LNCaP clone FGC (cell line): Measurements from ENCODE around the gene FFAR2.

Experiments used
- DNase-seq: peaks from one replicate; pipeline ENCODE4 v3.0.0-alpha.2; 2011; ENCODE audit warnings: low read depth
- H3K4me3 ChIP-seq: 2 replicates; pipeline ENCODE4 v1.5.1; 2011; ENCODE audit warnings: mild to moderate bottlenecking, low read depth, low read length, control low read depth
- TF ChIP-seq, protein P1 (sequence below): IDR thresholded peaks from 2 replicates; pipeline ENCODE4 v1.5.1; 2012; ENCODE audit warnings: mild to moderate bottlenecking; ENCODE audit not compliant: control insufficient read depth, insufficient read depth; ENCODE audit errors: extremely low read depth

Gene FFAR2

DNA sequence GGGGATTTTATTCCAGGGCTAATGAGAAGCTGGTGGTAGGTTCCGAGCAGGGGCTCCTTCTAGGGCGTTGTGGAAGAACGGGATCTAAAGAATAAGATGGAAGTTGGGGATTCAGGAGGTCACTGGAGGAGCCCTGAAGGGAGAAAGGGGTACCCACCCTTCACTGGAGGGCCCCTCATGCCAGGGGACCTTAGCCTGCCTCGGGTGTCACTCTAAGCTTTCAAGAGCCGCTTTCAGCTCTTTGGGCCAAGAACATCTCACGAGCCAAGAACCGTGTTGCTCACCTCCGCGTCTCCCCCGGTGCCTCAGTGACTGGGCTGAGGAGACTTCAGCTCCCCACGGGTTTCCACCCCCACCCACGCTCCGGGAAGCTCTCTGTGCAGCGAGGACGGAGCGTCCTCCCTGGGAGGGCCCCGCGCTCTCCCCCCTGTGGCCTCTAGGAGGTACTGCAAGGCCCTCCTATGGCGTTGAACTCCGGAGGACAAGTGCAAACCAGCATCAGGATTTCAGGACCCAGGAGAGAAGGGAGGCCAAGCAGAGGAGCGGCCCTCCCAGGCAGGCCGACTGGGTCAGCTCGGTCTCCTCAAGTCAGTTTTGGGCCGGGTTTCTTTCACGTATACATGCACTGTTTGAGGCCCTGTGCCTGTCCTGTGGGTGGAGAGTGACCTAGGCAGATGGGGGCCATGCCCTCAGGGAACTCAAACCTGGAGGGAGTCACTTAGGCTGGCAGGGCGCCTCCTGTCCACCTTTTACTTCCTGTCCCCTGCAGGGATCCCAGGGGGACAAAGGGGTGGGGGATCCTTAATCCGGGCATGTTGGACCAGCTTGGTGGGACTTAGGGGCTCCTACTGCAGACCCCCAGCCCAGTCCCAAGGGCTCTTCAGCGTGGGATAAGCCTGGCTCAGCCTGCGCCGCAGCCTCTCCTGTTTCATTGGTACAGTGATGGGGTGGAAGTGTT, 47.3 kb downstream of the FFAR2 start:
- TF ChIP-seq, protein P1, sequence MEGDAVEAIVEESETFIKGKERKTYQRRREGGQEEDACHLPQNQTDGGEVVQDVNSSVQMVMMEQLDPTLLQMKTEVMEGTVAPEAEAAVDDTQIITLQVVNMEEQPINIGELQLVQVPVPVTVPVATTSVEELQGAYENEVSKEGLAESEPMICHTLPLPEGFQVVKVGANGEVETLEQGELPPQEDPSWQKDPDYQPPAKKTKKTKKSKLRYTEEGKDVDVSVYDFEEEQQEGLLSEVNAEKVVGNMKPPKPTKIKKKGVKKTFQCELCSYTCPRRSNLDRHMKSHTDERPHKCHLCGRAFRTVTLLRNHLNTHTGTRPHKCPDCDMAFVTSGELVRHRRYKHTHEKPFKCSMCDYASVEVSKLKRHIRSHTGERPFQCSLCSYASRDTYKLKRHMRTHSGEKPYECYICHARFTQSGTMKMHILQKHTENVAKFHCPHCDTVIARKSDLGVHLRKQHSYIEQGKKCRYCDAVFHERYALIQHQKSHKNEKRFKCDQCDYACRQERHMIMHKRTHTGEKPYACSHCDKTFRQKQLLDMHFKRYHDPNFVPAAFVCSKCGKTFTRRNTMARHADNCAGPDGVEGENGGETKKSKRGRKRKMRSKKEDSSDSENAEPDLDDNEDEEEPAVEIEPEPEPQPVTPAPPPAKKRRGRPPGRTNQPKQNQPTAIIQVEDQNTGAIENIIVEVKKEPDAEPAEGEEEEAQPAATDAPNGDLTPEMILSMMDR: peak; percentile 91
- DNase-seq: peak; percentile 32
- no peak overlapping the region for H3K4me3 ChIP-seq

DNA sequence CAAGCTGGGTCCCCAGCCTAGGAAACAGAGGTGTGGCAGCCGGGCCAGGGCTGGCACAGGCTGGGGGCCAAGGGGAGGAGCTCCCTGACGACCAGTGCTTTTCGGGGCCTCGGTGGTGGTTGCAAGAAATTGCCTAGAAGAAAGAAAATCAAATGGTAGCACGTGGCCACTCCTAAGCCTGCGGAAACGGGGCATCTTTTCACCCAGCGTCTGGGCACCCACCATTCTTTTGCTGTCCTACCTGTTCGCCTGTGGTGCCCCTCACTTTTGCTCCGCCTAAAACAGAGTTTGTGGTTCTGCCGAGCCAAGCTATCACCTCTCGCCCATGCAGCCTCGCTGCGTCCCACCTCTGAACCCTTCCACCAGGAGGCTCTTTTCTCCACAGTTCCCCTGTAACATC, 49.3 kb downstream of the FFAR2 start:
- TF ChIP-seq, protein P1: no peak
- no peak for DNase-seq

DNA sequence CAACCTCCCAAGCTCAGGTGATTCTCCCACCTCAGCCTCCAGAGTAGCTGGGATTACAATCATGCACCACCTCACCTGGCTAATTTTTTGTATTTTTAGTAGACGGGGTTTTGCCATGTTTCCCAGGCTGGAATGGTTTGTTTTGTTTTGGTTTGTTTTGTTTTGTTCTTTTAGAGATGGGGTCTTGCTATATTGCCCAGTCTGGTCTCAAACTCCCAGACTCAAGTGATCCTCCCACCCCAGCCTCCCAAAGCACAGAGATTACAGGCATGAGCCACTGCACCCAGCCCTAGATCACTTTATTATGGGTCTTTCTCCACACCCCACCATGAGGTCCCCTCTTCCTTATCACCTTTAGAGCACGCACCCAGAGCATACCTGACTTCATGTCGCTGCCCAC, 50.2 kb downstream of the FFAR2 start:
- no peak for DNase-seq
- TF ChIP-seq, protein P1: no peak
- no peak overlapping the region for H3K4me3 ChIP-seq

More for the DNA sequence above, 49.3 kb downstream of the FFAR2 start:
- no peak overlapping the region for H3K4me3 ChIP-seq

DNA sequence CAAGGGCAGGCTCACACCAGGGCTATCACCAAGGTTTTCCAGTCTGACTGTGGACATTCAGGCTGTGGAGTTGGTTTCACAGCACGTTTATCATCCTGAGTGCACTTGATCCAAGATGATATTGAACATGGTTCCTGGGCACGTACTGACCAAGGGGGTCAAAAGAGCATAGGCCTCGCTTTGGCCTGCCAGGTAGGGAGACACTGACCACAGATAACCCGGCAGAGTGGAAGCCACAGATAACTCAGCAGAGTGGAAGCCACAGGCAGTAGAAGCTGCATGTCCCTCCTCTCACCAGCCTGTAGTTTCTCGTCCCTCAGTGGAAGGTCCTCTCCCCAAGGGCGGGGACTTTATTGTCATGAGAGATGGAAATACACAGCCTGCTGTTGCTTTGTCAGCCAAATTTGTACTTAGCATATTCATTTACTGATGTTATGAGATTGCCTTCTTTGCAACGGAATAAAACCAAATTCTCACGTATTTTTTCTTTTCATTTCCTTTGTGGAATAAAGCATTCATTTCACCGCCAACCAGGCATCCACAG, 51.0 kb downstream of the FFAR2 start:
- TF ChIP-seq, protein P1: no peak
- DNase-seq: no peak
- H3K4me3 ChIP-seq: no peak overlapping the region

DNA sequence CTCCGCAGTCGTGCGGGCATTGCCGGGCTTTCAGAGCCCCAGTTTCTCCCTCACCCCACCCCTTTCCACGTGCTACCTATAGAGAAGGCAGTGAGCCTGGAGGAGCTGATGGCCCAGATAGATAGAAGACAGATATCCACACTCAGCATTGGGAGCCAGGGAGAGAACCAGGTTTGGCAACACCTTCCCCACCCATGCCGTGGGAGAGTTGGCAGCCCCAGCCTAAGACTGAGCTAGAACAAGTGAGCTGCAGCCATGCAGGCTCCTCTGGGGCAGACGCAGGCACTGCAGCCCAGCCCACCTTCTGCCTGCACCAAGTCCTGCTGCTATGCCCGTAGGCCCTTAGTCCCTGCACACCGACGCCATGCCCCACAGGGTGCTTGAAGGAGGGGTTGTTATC, 52.6 kb downstream of the FFAR2 start:
- TF ChIP-seq, protein P1: no peak
- no peak for DNase-seq
- no peak overlapping the region for H3K4me3 ChIP-seq
